ENCODE data around the gene KCNQ1. TPM values are rescaled to one million over a fixed set of nuclear protein-coding genes. Genes with fewer than 3 reads are reported as not detected.

The KCNQ1 gene
- total and polyA plus RNA-seq, 2 of the 13 experiments (the other 11 are each of a cell fraction or from before 2014, with no cell fraction given) = 0.02 to 0.08 TPM

DNA sequence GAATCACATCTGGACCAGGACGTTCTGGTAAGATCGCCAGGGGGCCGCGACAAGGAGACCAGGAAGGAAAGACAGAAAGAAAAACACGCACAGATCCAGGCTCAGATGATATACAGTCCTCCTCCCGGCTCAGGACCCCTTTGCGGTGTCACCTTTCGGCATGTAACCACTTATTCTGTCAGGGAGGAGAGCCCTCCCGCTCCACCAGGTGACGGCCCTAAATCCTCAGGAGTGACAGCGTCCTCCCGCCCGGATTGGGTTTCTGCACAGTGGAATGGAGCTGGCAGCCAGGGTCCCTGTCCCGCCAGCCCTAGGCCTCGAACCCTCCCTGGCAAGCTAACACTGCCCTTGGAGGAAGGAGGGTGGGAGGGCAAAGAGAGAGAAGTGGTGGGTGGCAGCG is 279.3 kb downstream of the KCNQ1 start:
- FAIRE-seq (no peak), ATAC-seq (no peak), DNase-seq (ENCODE audit: low spot score) (no peak)
- no peak overlapping the region for H3K27ac ChIP-seq (ENCODE audit: extremely low read length, insufficient read depth, low read length)
- H3K27me3 ChIP-seq (ENCODE audit: control insufficient read depth in 1 of 2, insufficient read depth in 2 of 2, low read length in 2 of 2) = peaks cover 6 to 32% of the 10 kb centered on the region in 2 experiments; a peak in 4 of 5 replicates
- in situ Hi-C loops (cut with HindIII; ENCODE audit: extremely low pct_ligation_motif_present, low pct_unique_long_range_greater_than_20kb) = no loop called here
- peaks cover 25% of the 10 kb centered on the region for H3K79me2 ChIP-seq (ENCODE audit: insufficient read depth, low read length)
- no peaks in the 10 kb centered on the region for H3K36me3 ChIP-seq (replicated peaks in 1 of 2; ENCODE audit: control insufficient read depth in 1 of 2, insufficient read depth in 2 of 2, low read length in 2 of 2)
- POLR2A ChIA-PET = interaction anchor here (2.0 to 10.7 kb wide), 3 partner anchors 16 to 31 kb away, joined by 17 to 201 read pairs (median 32); no protein-coding TSS in a partner anchor
- peaks cover 88% of the 10 kb centered on the region for H3K4me1 ChIP-seq (ENCODE audit: insufficient read depth, low read length)
- H4K20me1 ChIP-seq (ENCODE audit: insufficient read depth, low read length) = no peaks in the 10 kb centered on the region
- H2AFZ ChIP-seq (ENCODE audit: low read length) = no peak overlapping the region
- no peaks in the 10 kb centered on the region for H3K9me3 ChIP-seq (ENCODE audit: low read length)
- BruUV-seq (replicated peaks) = no TSS peak
- no peak overlapping the region for H3K9ac ChIP-seq (ENCODE audit: insufficient read depth, low read depth, low read length)
- TF ChIP-seq ZNF121 (CRISPR knock-in tag; IDR thresholded peaks at IDR 0.05) = no peak
- TF ChIP-seq CREBL2 (CRISPR knock-in tag; IDR thresholded peaks at IDR 0.05; ENCODE audit: borderline replicate concordance) = no peak
- TF ChIP-seq DNMT3B (CRISPR knock-in tag; conservative IDR thresholded peaks at IDR 0.05) = no peak
- no peak for TF ChIP-seq RORA (CRISPR knock-in tag; IDR thresholded peaks at IDR 0.05)
- H3K4me3 ChIP-seq (replicated peaks in 1 of 3; ENCODE audit: insufficient read depth in 1 of 3, low read depth in 2 of 3, low read length in 3 of 3) = no peak overlapping the region
- WGBS (ENCODE audit: low lambda C conversion rate) = 93% methylated on average over 16 of the region's 16 CpGs
- no peak overlapping the region for H3K4me2 ChIP-seq (ENCODE audit: low read depth, low read length)
- intact Hi-C loops (cut with micrococcal nuclease; ENCODE audit: unreplicated experiment) = no loop called here
- CTCF ChIA-PET (ENCODE audit: low intra/inter-chr PET ratio, low total read pairs) = no interaction called here

- peak overlapping the region; percentile 38 for H3K27ac ChIP-seq (ENCODE audit: extremely low read length, insufficient read depth, low read length)
- WGBS (ENCODE audit: low lambda C conversion rate) = 86% methylated on average over 13 of the region's 20 CpGs
- TF ChIP-seq ADNP (CRISPR knock-in tag; IDR thresholded peaks at IDR 0.05) (peak; percentile 46; the same call in 1 of the 2 replicates), ZNF572 (CRISPR knock-in tag; IDR thresholded peaks at IDR 0.05) (no peak), ZNF629 (CRISPR knock-in tag; conservative IDR thresholded peaks at IDR 0.05) (peak; percentile 90), RNF219 (CRISPR knock-in tag; IDR thresholded peaks at IDR 0.05) (no peak), NONO (IDR thresholded peaks at IDR 0.05) (no peak), NONO (CRISPR knock-in tag; conservative IDR thresholded peaks at IDR 0.05) (0 out of 2 replicates have a peak, but pooled peaks have one; percentile 8), ZBTB38 (CRISPR knock-in tag; IDR thresholded peaks at IDR 0.05) (0 out of 2 replicates have a peak, but pooled peaks have one; percentile 18), KDM1A (CRISPR knock-in tag; IDR thresholded peaks at IDR 0.05) (peak; percentile 38; the same call in 1 of the 2 replicates), ZMYM3 (CRISPR knock-in tag; IDR thresholded peaks at IDR 0.05) (peak; percentile 75; the same call in 1 of the 2 replicates)
These were observed 280.0 kb downstream of the KCNQ1 start for GRCh38 chr11:2724653-2725367.

More at GRCh38 chr11:2724653-2725367, 280.0 kb downstream of the KCNQ1 start:
- FAIRE-seq (no peak), DNase-seq (ENCODE audit: low spot score) (no peak), ATAC-seq (no peak)
- no peaks in the 10 kb centered on the region for H3K36me3 ChIP-seq (replicated peaks in 1 of 2; ENCODE audit: control insufficient read depth in 1 of 2, insufficient read depth in 2 of 2, low read length in 2 of 2)
- intact Hi-C loops (cut with micrococcal nuclease; ENCODE audit: unreplicated experiment) (no loop called here), in situ Hi-C loops (cut with HindIII; ENCODE audit: extremely low pct_ligation_motif_present, low pct_unique_long_range_greater_than_20kb) (loop anchor here (25.0 kb wide), 1 partner anchor 513 kb away; no protein-coding TSS in a partner anchor)
- H3K27me3 ChIP-seq (ENCODE audit: control insufficient read depth in 1 of 2, insufficient read depth in 2 of 2, low read length in 2 of 2) = peaks cover 6 to 25% of the 10 kb centered on the region in 2 experiments; a peak in 4 of 5 replicates
- peaks cover 32% of the 10 kb centered on the region for H3K79me2 ChIP-seq (ENCODE audit: insufficient read depth, low read length)
- H2AFZ ChIP-seq (ENCODE audit: low read length) = no peak overlapping the region
- peak overlapping the region; percentile 51 for H3K9ac ChIP-seq (ENCODE audit: insufficient read depth, low read depth, low read length)
- H3K4me3 ChIP-seq (replicated peaks in 1 of 3; ENCODE audit: insufficient read depth in 1 of 3, low read depth in 2 of 3, low read length in 3 of 3) = peak overlapping the region in 2 of 3 experiments; percentile 8 to 60; a peak in 3 of 6 replicates
- H3K4me2 ChIP-seq (ENCODE audit: low read depth, low read length) = peak overlapping the region; percentile 81
- no peaks in the 10 kb centered on the region for H3K9me3 ChIP-seq (ENCODE audit: low read length)
- H3K4me1 ChIP-seq (ENCODE audit: insufficient read depth, low read length) = peaks cover 89% of the 10 kb centered on the region
- H4K20me1 ChIP-seq (ENCODE audit: insufficient read depth, low read length) = no peaks in the 10 kb centered on the region
- POLR2A ChIA-PET = interaction anchor here (0.9 to 10.7 kb wide), 10 partner anchors 8 to 167 kb away, joined by 3 to 201 read pairs (median 10); partner anchors contain the start of gene KCNQ1OT1
- BruUV-seq (replicated peaks) = no TSS peak
- CTCF ChIA-PET (ENCODE audit: low intra/inter-chr PET ratio, low total read pairs) = no interaction called here

Measured in HepG2 (cell line).